ENCODE data around the gene PERM1.
"Not testable (repeated sequence)": the region's sequence is repeated elsewhere in the genome, so short reads cannot be mapped to it uniquely, and the experiment has no call there.

PERM1 gene

GRCh38 chr1:981955-982558 is at the start of gene PERM1:
TSS of gene PERM1 (minus strand) at chr1:982093. CDS start at chr1:981029, 1,064 bp downstream.
- DNase-seq (ENCODE audit: low read depth in 2 of 2, low spot score in 1 of 2): no peak

- DNase-seq (ENCODE audit: low read depth in 2 of 2, low spot score in 1 of 2): not testable (repeated sequence)
These were observed 49.2 kb upstream of the PERM1 start for GRCh38 chr1:1030867-1031658.

GRCh38 chr1:1027791-1028190 is 45.9 kb upstream of the PERM1 start:
- no peak for DNase-seq (ENCODE audit: low read depth in 2 of 2, low spot score in 1 of 2)

GRCh38 chr1:1026599-1027413 is 44.9 kb upstream of the PERM1 start:
- DNase-seq (ENCODE audit: low read depth in 2 of 2, low spot score in 1 of 2): no peak

GRCh38 chr1:1025730-1026129 is 43.8 kb upstream of the PERM1 start:
- DNase-seq (ENCODE audit: low read depth in 2 of 2, low spot score in 1 of 2): no peak

GRCh38 chr1:1024771-1025699 is 43.1 kb upstream of the PERM1 start:
- DNase-seq (ENCODE audit: low read depth in 2 of 2, low spot score in 1 of 2): no peak

- no peak for DNase-seq (ENCODE audit: low read depth in 2 of 2, low spot score in 1 of 2)
These were observed 42.4 kb upstream of the PERM1 start for GRCh38 chr1:1024149-1024770.

- no peak for DNase-seq (ENCODE audit: low read depth in 2 of 2, low spot score in 1 of 2)
These were observed 41.8 kb upstream of the PERM1 start for GRCh38 chr1:1023700-1024099.

- no peak for DNase-seq (ENCODE audit: low read depth in 2 of 2, low spot score in 1 of 2)
These were observed 40.6 kb upstream of the PERM1 start for GRCh38 chr1:1022302-1023009.

- DNase-seq (ENCODE audit: low read depth in 2 of 2, low spot score in 1 of 2): no peak
These were observed 40.0 kb upstream of the PERM1 start for GRCh38 chr1:1021920-1022259.

GRCh38 chr1:1021010-1021919 is 39.4 kb upstream of the PERM1 start:
- DNase-seq (ENCODE audit: low read depth in 2 of 2, low spot score in 1 of 2): no peak

- no peak for DNase-seq (ENCODE audit: low read depth in 2 of 2, low spot score in 1 of 2)
These were observed 38.6 kb upstream of the PERM1 start for GRCh38 chr1:1020415-1021009.

- no peak for DNase-seq (ENCODE audit: low read depth in 2 of 2, low spot score in 1 of 2)
These were observed 38.1 kb upstream of the PERM1 start, which contains the start of gene AGRN for GRCh38 chr1:1020000-1020404. TSS of gene AGRN (plus strand) at chr1:1020120. CDS start at chr1:1020173, 53 bp downstream.

GRCh38 chr1:1019122-1019999 is 37.5 kb upstream of the PERM1 start:
- DNase-seq (ENCODE audit: low read depth in 2 of 2, low spot score in 1 of 2): peak; percentile 43 to 65

GRCh38 chr1:1018321-1018685 is 36.4 kb upstream of the PERM1 start:
- not testable (repeated sequence) for DNase-seq (ENCODE audit: low read depth in 2 of 2, low spot score in 1 of 2)

GRCh38 chr1:1017397-1018320 is 35.8 kb upstream of the PERM1 start:
- not testable (repeated sequence) for DNase-seq (ENCODE audit: low read depth in 2 of 2, low spot score in 1 of 2)
